Measurements from ENCODE around the gene AQP7.

GRCh38 chr9:33351547-33351946 is 50.8 kb downstream of the AQP7 start:
- TF ChIP-seq EZH2 (IDR thresholded peaks at IDR 0.05; ENCODE audit: borderline replicate concordance, insufficient read depth, low read depth, low read length, poor library complexity, severe bottlenecking) = no peak
- TF ChIP-seq, protein P1, sequence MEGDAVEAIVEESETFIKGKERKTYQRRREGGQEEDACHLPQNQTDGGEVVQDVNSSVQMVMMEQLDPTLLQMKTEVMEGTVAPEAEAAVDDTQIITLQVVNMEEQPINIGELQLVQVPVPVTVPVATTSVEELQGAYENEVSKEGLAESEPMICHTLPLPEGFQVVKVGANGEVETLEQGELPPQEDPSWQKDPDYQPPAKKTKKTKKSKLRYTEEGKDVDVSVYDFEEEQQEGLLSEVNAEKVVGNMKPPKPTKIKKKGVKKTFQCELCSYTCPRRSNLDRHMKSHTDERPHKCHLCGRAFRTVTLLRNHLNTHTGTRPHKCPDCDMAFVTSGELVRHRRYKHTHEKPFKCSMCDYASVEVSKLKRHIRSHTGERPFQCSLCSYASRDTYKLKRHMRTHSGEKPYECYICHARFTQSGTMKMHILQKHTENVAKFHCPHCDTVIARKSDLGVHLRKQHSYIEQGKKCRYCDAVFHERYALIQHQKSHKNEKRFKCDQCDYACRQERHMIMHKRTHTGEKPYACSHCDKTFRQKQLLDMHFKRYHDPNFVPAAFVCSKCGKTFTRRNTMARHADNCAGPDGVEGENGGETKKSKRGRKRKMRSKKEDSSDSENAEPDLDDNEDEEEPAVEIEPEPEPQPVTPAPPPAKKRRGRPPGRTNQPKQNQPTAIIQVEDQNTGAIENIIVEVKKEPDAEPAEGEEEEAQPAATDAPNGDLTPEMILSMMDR (IDR thresholded peaks at IDR 0.05) = no peak

Data from B cell (primary cell).